ENCODE measurements around the gene TRIML2. TPM values are rescaled to one million over a fixed set of nuclear protein-coding genes. Genes with fewer than 3 reads are reported as not detected.
"Not testable (repeated sequence)": the region's sequence is repeated elsewhere in the genome, so short reads cannot be mapped to it uniquely, and the experiment has no call there.

TRIML2 gene
- total RNA-seq, 1 experiment from 2014 or later = 33.1 TPM

- no peak overlapping the region for H3K4me3 ChIP-seq (ENCODE audit: insufficient read depth, low read depth, low read length)
- DNase-seq = no peak
- no peaks in the 10 kb centered on the region for H3K36me3 ChIP-seq (replicated peaks; ENCODE audit: control insufficient read depth, insufficient read depth, low read length)
- no peaks in the 10 kb centered on the region for H3K27me3 ChIP-seq (ENCODE audit: control insufficient read depth, insufficient read depth, low read length)
Observed at GRCh38 chr4:188046657-188047056, 62.7 kb downstream of the TRIML2 start.

- H3K27me3 ChIP-seq (ENCODE audit: control insufficient read depth, insufficient read depth, low read length); DNase-seq; H3K4me3 ChIP-seq (ENCODE audit: insufficient read depth, low read depth, low read length); H3K36me3 ChIP-seq (replicated peaks; ENCODE audit: control insufficient read depth, insufficient read depth, low read length): not testable (repeated sequence)
Observed at GRCh38 chr4:188045461-188045860, 63.9 kb downstream of the TRIML2 start.

- H3K36me3 ChIP-seq (replicated peaks; ENCODE audit: control insufficient read depth, insufficient read depth, low read length) = no peaks in the 10 kb centered on the region
- no peak for DNase-seq
- H3K4me3 ChIP-seq (ENCODE audit: insufficient read depth, low read depth, low read length) = no peak overlapping the region
- H3K27me3 ChIP-seq (ENCODE audit: control insufficient read depth, insufficient read depth, low read length) = no peaks in the 10 kb centered on the region
Observed at GRCh38 chr4:188043154-188043553, 66.2 kb downstream of the TRIML2 start.

- peak; percentile 39 for DNase-seq
- H3K4me3 ChIP-seq (ENCODE audit: insufficient read depth, low read depth, low read length) = no peak overlapping the region; the same call in 1 of the 2 replicates
Observed at GRCh38 chr4:188042191-188042590, 67.2 kb downstream of the TRIML2 start.

GRCh38 chr4:188041721-188042120 lies 67.7 kb downstream of the TRIML2 start:
- no peaks in the 10 kb centered on the region for H3K27me3 ChIP-seq (ENCODE audit: control insufficient read depth, insufficient read depth, low read length)
- H3K4me3 ChIP-seq (ENCODE audit: insufficient read depth, low read depth, low read length) = no peak overlapping the region
- H3K36me3 ChIP-seq (replicated peaks; ENCODE audit: control insufficient read depth, insufficient read depth, low read length) = no peaks in the 10 kb centered on the region
- DNase-seq = no peak

More at GRCh38 chr4:188042191-188042590, 67.2 kb downstream of the TRIML2 start:
- H3K36me3 ChIP-seq (replicated peaks; ENCODE audit: control insufficient read depth, insufficient read depth, low read length) = no peaks in the 10 kb centered on the region
- H3K27me3 ChIP-seq (ENCODE audit: control insufficient read depth, insufficient read depth, low read length) = no peaks in the 10 kb centered on the region

Other genes with a start within 250 kb of the TRIML2 start
- 174 and 194 TPM in 2 replicates for gene ZFP42, start 113.8 kb downstream of the TRIML2 start, total RNA-seq (2014; rRNA removed; shearing (Covaris generic))
- gene TRIML1, start 29.8 kb upstream of the TRIML2 start, total RNA-seq (2014; rRNA removed; shearing (Covaris generic)) = not detected in 2 replicates